ENCODE measurements around the gene ZNF436.

ZNF436 gene

DNA sequence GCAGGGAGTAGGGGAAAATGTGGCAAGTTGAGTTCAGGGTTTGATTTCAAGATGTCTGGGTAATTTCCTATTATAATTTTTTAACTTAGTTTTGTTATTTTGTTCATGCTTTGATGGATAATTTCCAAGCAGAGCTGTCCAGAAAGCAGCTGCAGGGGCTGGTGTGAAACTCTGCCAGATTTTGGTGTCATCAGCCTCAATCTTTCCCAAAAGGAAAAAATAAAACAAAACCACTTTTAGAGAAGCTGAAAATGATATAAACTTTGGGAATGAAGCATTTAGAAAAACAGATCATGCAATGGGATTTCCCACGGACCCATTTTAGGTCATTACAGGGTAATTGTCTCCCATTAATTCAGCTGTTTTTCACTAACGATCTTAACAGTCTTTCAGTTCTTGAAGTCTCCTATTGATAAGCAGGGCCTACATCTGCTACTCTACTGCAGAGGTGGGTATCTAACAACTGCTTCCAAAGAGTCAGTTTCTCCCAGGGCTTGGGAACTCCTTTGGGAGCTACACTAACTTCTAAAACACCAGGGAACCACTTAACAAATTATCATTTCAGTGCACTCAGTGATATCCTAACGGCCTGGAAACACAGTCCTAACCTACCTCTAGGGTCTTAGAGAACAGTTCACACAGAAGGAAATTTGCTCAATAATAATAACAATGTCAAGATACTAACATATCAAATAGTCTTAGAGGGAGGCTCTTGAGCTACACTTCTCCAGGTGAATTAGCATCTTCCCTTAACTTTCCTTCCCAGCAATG, 12.3 kb downstream of the ZNF436 start:
- no peaks in the 10 kb centered on the region for H3K27me3 ChIP-seq (ENCODE audit: insufficient read depth, low read length)
- no peak overlapping the region for H3K4me3 ChIP-seq (ENCODE audit: low read depth, low read length, poor library complexity, severe bottlenecking)
- H3K36me3 ChIP-seq (ENCODE audit: insufficient read depth, low read length), result peaks cover 30% of the 10 kb centered on the region
- H3K4me2 ChIP-seq (ENCODE audit: low read length), result no peak overlapping the region
- H3K79me2 ChIP-seq (ENCODE audit: insufficient read depth, low read length), result no peaks in the 10 kb centered on the region
- H2AFZ ChIP-seq (ENCODE audit: low read length), result no peak overlapping the region
- H4K20me1 ChIP-seq (ENCODE audit: insufficient read depth, low read length), result no peaks in the 10 kb centered on the region
- H3K9me2 ChIP-seq (ENCODE audit: low read depth, low read length), result no peaks in the 10 kb centered on the region
- no peak overlapping the region for H3K9ac ChIP-seq (ENCODE audit: low read length)
- H3K27ac ChIP-seq (ENCODE audit: low read depth, low read length, poor library complexity, severe bottlenecking), result no peak overlapping the region
- TF ChIP-seq, protein P1, sequence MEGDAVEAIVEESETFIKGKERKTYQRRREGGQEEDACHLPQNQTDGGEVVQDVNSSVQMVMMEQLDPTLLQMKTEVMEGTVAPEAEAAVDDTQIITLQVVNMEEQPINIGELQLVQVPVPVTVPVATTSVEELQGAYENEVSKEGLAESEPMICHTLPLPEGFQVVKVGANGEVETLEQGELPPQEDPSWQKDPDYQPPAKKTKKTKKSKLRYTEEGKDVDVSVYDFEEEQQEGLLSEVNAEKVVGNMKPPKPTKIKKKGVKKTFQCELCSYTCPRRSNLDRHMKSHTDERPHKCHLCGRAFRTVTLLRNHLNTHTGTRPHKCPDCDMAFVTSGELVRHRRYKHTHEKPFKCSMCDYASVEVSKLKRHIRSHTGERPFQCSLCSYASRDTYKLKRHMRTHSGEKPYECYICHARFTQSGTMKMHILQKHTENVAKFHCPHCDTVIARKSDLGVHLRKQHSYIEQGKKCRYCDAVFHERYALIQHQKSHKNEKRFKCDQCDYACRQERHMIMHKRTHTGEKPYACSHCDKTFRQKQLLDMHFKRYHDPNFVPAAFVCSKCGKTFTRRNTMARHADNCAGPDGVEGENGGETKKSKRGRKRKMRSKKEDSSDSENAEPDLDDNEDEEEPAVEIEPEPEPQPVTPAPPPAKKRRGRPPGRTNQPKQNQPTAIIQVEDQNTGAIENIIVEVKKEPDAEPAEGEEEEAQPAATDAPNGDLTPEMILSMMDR (IDR thresholded peaks at IDR 0.05; ENCODE audit: low read length), result no peak
- TF ChIP-seq EZH2 (IDR thresholded peaks at IDR 0.05; ENCODE audit: borderline replicate concordance, low read length), result no peak
- H3F3A ChIP-seq (ENCODE audit: insufficient read depth, low read length), result no peaks in the 10 kb centered on the region
- H3K4me1 ChIP-seq (ENCODE audit: insufficient read depth, low read length, severe bottlenecking), result no peaks in the 10 kb centered on the region
- H3K9me3 ChIP-seq (ENCODE audit: low read length), result peaks cover 27% of the 10 kb centered on the region

DNA sequence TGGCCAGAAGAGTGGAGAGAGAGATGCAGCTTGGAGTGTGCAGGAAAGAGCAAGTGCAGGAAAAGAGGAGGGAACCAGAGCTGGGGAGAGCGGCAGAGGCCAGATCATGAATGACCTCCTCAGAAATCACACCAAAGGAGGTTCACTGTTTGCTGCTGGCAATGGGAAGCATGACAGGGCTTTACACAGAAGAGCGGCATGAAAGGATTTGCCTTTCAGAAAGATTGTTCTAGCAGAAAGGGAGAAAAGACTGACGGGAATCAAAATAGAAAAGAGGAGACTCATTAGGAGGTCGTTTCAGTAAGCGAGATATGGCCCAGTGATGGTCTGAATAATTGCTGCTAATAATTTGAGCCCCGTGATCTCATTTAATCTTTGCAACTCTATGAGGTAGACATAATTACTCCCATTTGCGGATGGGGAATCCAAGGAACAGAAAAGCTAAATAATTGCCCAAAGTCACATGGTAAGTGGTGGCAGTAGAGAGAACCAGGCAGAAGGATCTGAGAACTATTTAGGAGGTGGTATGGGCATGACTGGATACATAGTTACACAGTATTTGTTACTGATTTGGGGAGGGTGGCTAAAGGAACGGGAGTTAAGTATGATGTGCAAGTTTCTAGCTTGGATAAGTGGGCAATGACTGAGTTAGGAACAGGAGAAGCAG, 13.0 kb downstream of the ZNF436 start:
- Histone ChIP-seq H3K79me2 (ENCODE audit: insufficient read depth, low read length) (no peaks in the 10 kb centered on the region), H3K4me3 (ENCODE audit: low read depth, low read length, poor library complexity, severe bottlenecking) (no peak overlapping the region), H3K9ac (ENCODE audit: low read length) (no peak overlapping the region), H3K27me3 (ENCODE audit: insufficient read depth, low read length) (no peaks in the 10 kb centered on the region), H3F3A (ENCODE audit: insufficient read depth, low read length) (no peaks in the 10 kb centered on the region), H2AFZ (ENCODE audit: low read length) (no peak overlapping the region), H3K36me3 (ENCODE audit: insufficient read depth, low read length) (peaks cover 22% of the 10 kb centered on the region), H3K9me3 (ENCODE audit: low read length) (peaks cover 20% of the 10 kb centered on the region), H3K4me1 (ENCODE audit: insufficient read depth, low read length, severe bottlenecking) (no peaks in the 10 kb centered on the region), H3K27ac (ENCODE audit: low read depth, low read length, poor library complexity, severe bottlenecking) (no peak overlapping the region), H4K20me1 (ENCODE audit: insufficient read depth, low read length) (no peaks in the 10 kb centered on the region), H3K4me2 (ENCODE audit: low read length) (no peak overlapping the region), H3K9me2 (ENCODE audit: low read depth, low read length) (no peaks in the 10 kb centered on the region)
- TF ChIP-seq, protein P1 (IDR thresholded peaks at IDR 0.05; ENCODE audit: low read length), result no peak

DNA sequence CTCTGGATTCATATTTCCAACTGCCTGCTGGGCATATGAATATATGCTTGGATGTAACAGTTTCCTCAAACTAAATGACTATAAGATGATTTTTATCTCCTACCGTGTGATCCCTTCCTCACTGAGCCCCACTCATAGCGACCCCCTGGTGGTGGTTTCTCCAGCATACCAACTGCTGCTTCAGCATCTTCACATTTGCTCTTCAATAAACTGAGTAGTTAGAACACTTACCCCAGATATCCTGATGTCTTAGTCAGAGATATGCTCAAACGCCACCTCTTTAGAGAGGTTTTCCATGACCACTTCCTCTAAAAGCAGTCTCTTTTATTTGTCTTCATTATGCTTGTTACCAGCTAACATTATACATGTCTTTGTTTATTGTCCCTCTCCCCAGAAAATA, 15.4 kb downstream of the ZNF436 start:
- no peak overlapping the region for H3K4me2 ChIP-seq (ENCODE audit: low read length)

More for the DNA sequence above, 15.4 kb downstream of the ZNF436 start:
- Histone ChIP-seq H3K9me3 (ENCODE audit: low read length) (no peaks in the 10 kb centered on the region), H3K79me2 (ENCODE audit: insufficient read depth, low read length) (no peaks in the 10 kb centered on the region), H4K20me1 (ENCODE audit: insufficient read depth, low read length) (no peaks in the 10 kb centered on the region), H3K27ac (ENCODE audit: low read depth, low read length, poor library complexity, severe bottlenecking) (no peak overlapping the region), H3K4me1 (ENCODE audit: insufficient read depth, low read length, severe bottlenecking) (no peaks in the 10 kb centered on the region), H3F3A (ENCODE audit: insufficient read depth, low read length) (no peaks in the 10 kb centered on the region), H3K4me3 (ENCODE audit: low read depth, low read length, poor library complexity, severe bottlenecking) (no peak overlapping the region), H3K9me2 (ENCODE audit: low read depth, low read length) (no peaks in the 10 kb centered on the region), H3K27me3 (ENCODE audit: insufficient read depth, low read length) (no peaks in the 10 kb centered on the region), H3K9ac (ENCODE audit: low read length) (no peak overlapping the region), H3K36me3 (ENCODE audit: insufficient read depth, low read length) (no peaks in the 10 kb centered on the region; the same call in 1 of the 2 replicates), H2AFZ (ENCODE audit: low read length) (no peak overlapping the region)
- no peak for TF ChIP-seq EZH2 (IDR thresholded peaks at IDR 0.05; ENCODE audit: borderline replicate concordance, low read length)
- TF ChIP-seq, protein P1 (IDR thresholded peaks at IDR 0.05; ENCODE audit: low read length), result no peak

Data from OCI-LY1 (cell line).